ENCODE data around the gene USP32. TPM values are rescaled to one million over a fixed set of nuclear protein-coding genes. Genes with fewer than 3 reads are reported as not detected.

The USP32 gene
- total RNA-seq, 3 donors from 2014 or later (not counting 1 experiment from before 2014, with no cell fraction given) = 41.3 to 68.5 (median 41.7) TPM

GRCh38 chr17:60169921-60170817 lies 221.8 kb downstream of the USP32 start:
- TF ChIP-seq CTCF (IDR thresholded peaks at IDR 0.05) = no peak
- H3K36me3 ChIP-seq (ENCODE audit: control insufficient read depth, insufficient read depth, low read length) = no peaks in the 10 kb centered on the region
- Mint-ChIP-seq H3K27ac (peak overlapping the region in 1 of 2 donors; percentile 10), H3K36me3 (no peaks in the 10 kb centered on the region), H3K4me3 (no peak overlapping the region), H3K4me1 (peaks cover 9 to 17% of the 10 kb centered on the region in 2 donors), H3K27me3 (ENCODE audit: low read depth in 2 of 2) (peaks cover 2 to 11% of the 10 kb centered on the region in 2 donors), H3K9me3 (no peaks in the 10 kb centered on the region)
- peaks cover 9% of the 10 kb centered on the region for H3K4me1 ChIP-seq (ENCODE audit: control insufficient read depth, insufficient read depth, low read length)
- WGBS (ENCODE audit: insufficient coverage) = 95% methylated on average over 9 of the region's 10 CpGs
- no peaks in the 10 kb centered on the region for H3K9me3 ChIP-seq (ENCODE audit: control insufficient read depth, insufficient read depth, low read length)
- H3K4me3 ChIP-seq (ENCODE audit: low read length) = no peak overlapping the region
- ATAC-seq (peak; percentile 36 to 61 (median 55)), DNase-seq (peak in 1 of 2 donors; percentile 35)
- intact Hi-C loops (cut with micrococcal nuclease) = no loop called here
- H3K27me3 ChIP-seq (ENCODE audit: control insufficient read depth, insufficient read depth, low read length) = no peaks in the 10 kb centered on the region
- H3K27ac ChIP-seq (ENCODE audit: low read length) = no peak overlapping the region

- ATAC-seq = no peak
- TF ChIP-seq CTCF (IDR thresholded peaks at IDR 0.05) = no peak
- DNase-seq = no peak
- intact Hi-C loops (cut with micrococcal nuclease) = no loop called here
- Histone ChIP-seq H3K9me3 (ENCODE audit: control insufficient read depth, insufficient read depth, low read length) (no peaks in the 10 kb centered on the region), H3K27ac (ENCODE audit: low read length) (no peak overlapping the region), H3K4me1 (ENCODE audit: control insufficient read depth, insufficient read depth, low read length) (peaks cover 9% of the 10 kb centered on the region), H3K4me3 (ENCODE audit: low read length) (no peak overlapping the region), H3K27me3 (ENCODE audit: control insufficient read depth, insufficient read depth, low read length) (no peaks in the 10 kb centered on the region), H3K36me3 (ENCODE audit: control insufficient read depth, insufficient read depth, low read length) (no peaks in the 10 kb centered on the region)
- H3K36me3 Mint-ChIP-seq = no peaks in the 10 kb centered on the region
- H3K9me3 Mint-ChIP-seq = no peaks in the 10 kb centered on the region
- peaks cover 9 to 17% of the 10 kb centered on the region in 2 donors for H3K4me1 Mint-ChIP-seq
- peaks cover 6 to 11% of the 10 kb centered on the region in 2 donors for H3K27me3 Mint-ChIP-seq (ENCODE audit: low read depth in 2 of 2)
- H3K27ac Mint-ChIP-seq = no peak overlapping the region
- no peak overlapping the region for H3K4me3 Mint-ChIP-seq
- WGBS (ENCODE audit: insufficient coverage) = 89% methylated on average over 7 of the region's 7 CpGs
These were observed 223.3 kb downstream of the USP32 start for GRCh38 chr17:60168654-60169053.

- no peaks in the 10 kb centered on the region for H3K9me3 Mint-ChIP-seq
- intact Hi-C loops (cut with micrococcal nuclease) = no loop called here
- H3K9me3 ChIP-seq (ENCODE audit: control insufficient read depth, insufficient read depth, low read length) = no peaks in the 10 kb centered on the region
- no peaks in the 10 kb centered on the region for H3K36me3 ChIP-seq (ENCODE audit: control insufficient read depth, insufficient read depth, low read length)
- DNase-seq (no peak), ATAC-seq (no peak)
- no peak overlapping the region for H3K4me3 ChIP-seq (ENCODE audit: low read length)
- H3K27me3 ChIP-seq (ENCODE audit: control insufficient read depth, insufficient read depth, low read length) = no peaks in the 10 kb centered on the region
- no peak overlapping the region for H3K27ac ChIP-seq (ENCODE audit: low read length)
- H3K4me3 Mint-ChIP-seq = no peak overlapping the region
- no peak for TF ChIP-seq CTCF (IDR thresholded peaks at IDR 0.05)
- H3K36me3 Mint-ChIP-seq = no peaks in the 10 kb centered on the region
- WGBS (ENCODE audit: insufficient coverage) = 92% methylated on average over 11 of the region's 11 CpGs
- peaks cover 9 to 17% of the 10 kb centered on the region in 2 donors for H3K4me1 Mint-ChIP-seq
- H3K4me1 ChIP-seq (ENCODE audit: control insufficient read depth, insufficient read depth, low read length) = peaks cover 9% of the 10 kb centered on the region
- peaks cover 9 to 17% of the 10 kb centered on the region in 2 donors for H3K27me3 Mint-ChIP-seq (ENCODE audit: low read depth in 2 of 2)
- no peak overlapping the region for H3K27ac Mint-ChIP-seq
These were observed 224.7 kb downstream of the USP32 start for GRCh38 chr17:60167065-60167741.
